ENCODE measurements around the gene INCA1.

INCA1 gene

GRCh38 chr17:4947411-4948165 is 49.7 kb downstream of the INCA1 start:
- DNase-seq = peak in 1 of 2 experiments; percentile 49

GRCh38 chr17:4947010-4947410 is 50.3 kb downstream of the INCA1 start:
- DNase-seq = no peak

GRCh38 chr17:4946312-4946976 is 50.9 kb downstream of the INCA1 start:
- DNase-seq = no peak

- DNase-seq = no peak
Measured at GRCh38 chr17:4945944-4946280, 51.4 kb downstream of the INCA1 start.

GRCh38 chr17:4945176-4945943 is 52.0 kb downstream of the INCA1 start:
- peak in 1 of 2 experiments; percentile 44 for DNase-seq

GRCh38 chr17:4944554-4945175 is 52.7 kb downstream of the INCA1 start:
- no peak for DNase-seq

- DNase-seq = no peak
Measured at GRCh38 chr17:4944163-4944553, 53.2 kb downstream of the INCA1 start.

GRCh38 chr17:4942760-4943508 is 54.4 kb downstream of the INCA1 start:
- no peak for DNase-seq

- DNase-seq = no peak
Measured at GRCh38 chr17:4941319-4941610, 56.1 kb downstream of the INCA1 start.

GRCh38 chr17:4940555-4941318 is 56.6 kb downstream of the INCA1 start:
- DNase-seq = no peak

GRCh38 chr17:4939796-4940554 is 57.3 kb downstream of the INCA1 start, which contains the start of the genes RNF167 and SLC25A11:
TSS of gene RNF167 (plus strand) at chr17:4940268. CDS start at chr17:4940910, 642 bp downstream.
TSS of gene SLC25A11 (minus strand) at chr17:4940046. CDS start at chr17:4939910, 136 bp downstream.
- DNase-seq = peak; percentile 99

GRCh38 chr17:4939546-4939795 is 57.9 kb downstream of the INCA1 start:
- DNase-seq = no peak

- no peak for DNase-seq
Measured at GRCh38 chr17:4938688-4939545, 58.4 kb downstream of the INCA1 start.
